Neutrophil (primary cell): Measurements from ENCODE around the gene SULT2B1.
A peak's percentile ranks its signal among the peaks of the same experiment; 100 is the strongest.
"Not testable (repeated sequence)": the region's sequence is repeated elsewhere in the genome, so short reads cannot be mapped to it uniquely, and the experiment has no call there.

Source experiments
- H3K27ac ChIP-seq: fragments of 200-600 bp; sonication (generic); 2 replicates; pipeline ENCODE4 v1.5.1; 2016; ENCODE audit warnings: mild to moderate bottlenecking, moderate library complexity
- H3K27me3 ChIP-seq: fragments of 200-600 bp; sonication (generic); 2 replicates; pipeline ENCODE4 v1.6.0; 2016; ENCODE audit warnings: mild to moderate bottlenecking
- H3K36me3 ChIP-seq: fragments of 200-600 bp; sonication (generic); 2 replicates; pipeline ENCODE4 v1.5.1; 2017
- H3K4me1 ChIP-seq, 2 experiments: fragments of 200-600 bp in 1 of 2; sonication (generic) in 1 of 2; 1 replicate in 1 of 2; 2 replicates in 1 of 2; pipeline versions ENCODE4 v1.5.1 to v1.6.1; 2013 to 2016; ENCODE audit warnings: low read depth in 1 of 2, low read length in 1 of 2, mild to moderate bottlenecking in 1 of 2, moderate library complexity in 1 of 2; ENCODE audit not compliant: control insufficient read depth in 1 of 2, insufficient read depth in 1 of 2
- H3K4me3 ChIP-seq, 2 experiments: fragments of 200-600 bp in 1 of 2; sonication (generic) in 1 of 2; 1 replicate in 1 of 2; 2 replicates in 1 of 2; pipeline ENCODE4 v1.5.1; 2013 to 2016; ENCODE audit warnings: low read depth in 1 of 2, low read length in 1 of 2, mild to moderate bottlenecking in 1 of 2, moderate library complexity in 1 of 2
- H3K9me3 ChIP-seq: fragments of 200-600 bp; sonication (generic); 2 replicates; pipeline ENCODE4 v1.5.1; 2016
- CTCF ChIP-seq: fragments of 200-600 bp; sonication (generic); IDR thresholded peaks from 2 replicates; pipeline ENCODE4 v1.5.1; 2016; ENCODE audit warnings: antibody characterized with exemption

SULT2B1 gene

DNA sequence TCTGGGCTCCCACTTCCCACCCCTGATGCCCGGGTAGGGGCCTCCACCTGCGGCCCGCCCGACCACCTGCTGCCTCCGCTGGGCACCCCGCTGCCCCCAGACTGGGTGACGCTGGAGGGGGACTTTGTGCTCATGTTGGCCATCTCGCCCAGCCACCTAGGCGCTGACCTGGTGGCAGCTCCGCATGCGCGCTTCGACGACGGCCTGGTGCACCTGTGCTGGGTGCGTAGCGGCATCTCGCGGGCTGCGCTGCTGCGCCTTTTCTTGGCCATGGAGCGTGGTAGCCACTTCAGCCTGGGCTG is 77.3 kb downstream of the SULT2B1 start:
- H3K4me1 ChIP-seq: peaks cover 30 to 34% of the 10 kb centered on the region in 2 experiments
- H3K4me3 ChIP-seq: no peak overlapping the region
- H3K27me3 ChIP-seq: no peaks in the 10 kb centered on the region
- H3K27ac ChIP-seq: no peak overlapping the region
- no peak for TF ChIP-seq CTCF
- peaks cover 54% of the 10 kb centered on the region for H3K36me3 ChIP-seq
- no peaks in the 10 kb centered on the region for H3K9me3 ChIP-seq

GRCh38 chr19:48629599-48630295 is 77.8 kb downstream of the SULT2B1 start:
- Histone ChIP-seq H3K4me1 (peaks cover 31 to 35% of the 10 kb centered on the region in 2 experiments), H3K36me3 (peaks cover 54% of the 10 kb centered on the region), H3K4me3 (no peak overlapping the region), H3K27me3 (no peaks in the 10 kb centered on the region), H3K27ac (no peak overlapping the region), H3K9me3 (no peaks in the 10 kb centered on the region)
- TF ChIP-seq CTCF: no peak

- Histone ChIP-seq H3K4me3 (peak overlapping the region in 1 of 2 experiments; percentile 24), H3K27me3 (no peaks in the 10 kb centered on the region), H3K27ac (peak overlapping the region; percentile 74), H3K9me3 (no peaks in the 10 kb centered on the region), H3K36me3 (peaks cover 54% of the 10 kb centered on the region), H3K4me1 (peaks cover 37 to 42% of the 10 kb centered on the region in 2 experiments)
- no peak for TF ChIP-seq CTCF
These were observed 78.5 kb downstream of the SULT2B1 start for GRCh38 chr19:48630296-48631063.

- Histone ChIP-seq H3K9me3 (no peaks in the 10 kb centered on the region), H3K27ac (peak overlapping the region; percentile 74), H3K27me3 (no peaks in the 10 kb centered on the region), H3K36me3 (peaks cover 54% of the 10 kb centered on the region), H3K4me3 (no peak overlapping the region), H3K4me1 (peaks cover 44 to 48% of the 10 kb centered on the region in 2 experiments)
- no peak for TF ChIP-seq CTCF
These were observed 79.3 kb downstream of the SULT2B1 start for GRCh38 chr19:48631225-48631624.

DNA sequence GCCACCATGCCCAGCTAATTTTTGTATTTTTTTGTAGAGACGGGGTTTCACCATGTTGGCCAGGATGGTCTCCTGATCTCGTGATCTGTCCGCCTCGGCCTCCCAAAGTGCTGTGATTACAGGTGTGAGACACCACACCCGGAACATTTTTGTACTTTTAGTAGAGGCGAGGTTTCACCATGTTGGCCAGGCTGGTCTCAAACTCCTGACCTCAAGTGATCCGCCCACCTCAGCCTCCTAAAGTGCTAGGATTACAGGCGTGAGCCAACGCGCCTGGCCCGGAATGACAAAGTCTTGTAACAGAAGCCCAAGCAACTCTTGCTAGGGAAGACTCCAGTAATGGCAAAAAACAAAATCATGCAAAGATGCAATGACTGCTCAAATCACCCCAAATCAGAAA is 80.3 kb downstream of the SULT2B1 start:
- not testable (repeated sequence) for H3K9me3 ChIP-seq, H3K27me3 ChIP-seq, H3K4me3 ChIP-seq
- Histone ChIP-seq H3K27ac (peak overlapping the region; percentile 96), H3K36me3 (peaks cover 54% of the 10 kb centered on the region), H3K4me1 (peaks cover 54 to 59% of the 10 kb centered on the region in 2 experiments)

GRCh38 chr19:48632692-48633147 is 80.7 kb downstream of the SULT2B1 start:
- Histone ChIP-seq H3K4me1 (peaks cover 57 to 63% of the 10 kb centered on the region in 2 experiments), H3K9me3 (no peaks in the 10 kb centered on the region), H3K4me3 (no peak overlapping the region), H3K27ac (peak overlapping the region; percentile 96), H3K36me3 (peaks cover 54% of the 10 kb centered on the region), H3K27me3 (no peaks in the 10 kb centered on the region)
- no peak for TF ChIP-seq CTCF
